Frontal cortex (tissue), 4 donors: Measurements from ENCODE around the gene KRTAP19-2. TPM values are rescaled to one million over a fixed set of nuclear protein-coding genes. Genes with fewer than 3 reads are reported as not detected.
"Not testable (repeated sequence)": the region's sequence is repeated elsewhere in the genome, so short reads cannot be mapped to it uniquely, and the experiment has no call there.

ENCODE experiments used
- DNase-seq, 2 donors: peaks; one replicate each; pipeline ENCODE4 v3.0.0; 2012; ENCODE audit warnings: low spot score in 2 of 2
- FAIRE-seq: peaks from 2 replicates; lab custom pipeline; 2012; peaks lifted over from hg19 to GRCh38; lab: Jason Lieb, UNC
- total RNA-seq: library from RNA; depleted of rRNA; stranded (reverse); fragments of >200 nt; gene quantifications from one replicate; pipeline ENCODE4 v1.2.3, GENCODE V29; 2014
- donor health status: control.
- donor health status: control.
- donor health status: control.

The KRTAP19-2 gene, protein sequence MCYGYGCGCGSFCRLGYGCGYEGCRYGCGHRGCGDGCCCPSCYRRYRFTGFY
- total RNA-seq: not detected

DNA sequence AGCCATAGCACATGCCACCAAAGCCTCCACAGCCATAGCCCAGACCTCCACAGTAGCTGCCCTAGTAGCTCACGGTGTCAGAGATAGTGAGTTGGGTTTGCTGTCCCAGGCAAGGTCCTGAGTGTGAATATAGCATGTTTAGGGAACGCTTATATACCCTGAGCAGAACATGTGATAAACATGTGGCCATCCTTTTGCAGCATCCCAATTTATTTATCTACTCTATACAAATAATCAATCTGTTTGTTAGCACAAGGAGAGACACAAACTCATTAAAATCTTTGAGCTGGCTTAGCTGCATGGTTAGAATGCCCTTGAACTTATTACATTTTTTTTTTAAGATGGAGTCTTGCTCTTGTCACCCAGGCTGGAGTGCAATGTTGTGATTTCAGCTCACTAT is at the start of gene KRTAP19-2:
Gene KRTAP19-2 (minus strand): TSS at position 101 of the 400 bp plus-strand sequence. CDS start 88 bp downstream, at position 13.
- no peak for DNase-seq
- FAIRE-seq: no peak

DNA sequence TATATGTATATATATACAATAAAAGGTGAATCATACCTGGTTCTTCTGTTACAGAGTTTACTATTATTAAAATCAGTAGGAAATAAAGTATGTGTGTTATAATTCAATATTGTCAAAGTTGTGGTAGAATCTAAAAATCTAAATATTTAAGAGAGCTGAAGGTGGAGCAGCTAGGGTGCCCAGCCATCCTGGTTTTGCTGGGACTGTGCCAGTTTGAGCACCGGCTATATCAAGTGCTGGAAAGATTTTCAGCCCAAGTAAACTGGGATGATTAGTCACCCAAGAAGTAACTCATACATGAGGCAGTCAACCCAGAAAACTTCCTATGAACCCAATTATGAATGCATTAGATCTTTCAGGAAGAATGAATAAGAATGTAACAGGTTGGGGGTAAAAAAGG is 31.6 kb upstream of the KRTAP19-2 start:
- FAIRE-seq: no peak
- DNase-seq: no peak

DNA sequence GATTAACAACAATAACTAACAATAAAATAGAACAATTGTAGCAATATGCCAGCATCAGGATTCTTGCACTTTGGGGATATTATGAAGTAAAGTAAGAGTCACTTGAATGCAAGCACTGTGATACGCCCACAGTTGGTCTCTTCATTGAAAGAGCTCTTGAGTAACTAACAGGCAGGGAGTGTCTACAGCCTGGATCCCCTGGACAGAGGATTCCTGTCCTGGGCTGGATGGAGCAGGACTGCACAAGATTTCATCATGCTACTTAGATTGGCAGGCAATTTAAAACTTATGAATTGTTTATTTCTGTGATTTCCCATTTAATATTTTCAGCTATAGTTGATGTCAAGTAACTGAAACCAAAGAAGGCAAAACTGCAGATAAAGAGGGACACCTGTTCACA is 28.4 kb upstream of the KRTAP19-2 start:
- no peak for FAIRE-seq

DNA sequence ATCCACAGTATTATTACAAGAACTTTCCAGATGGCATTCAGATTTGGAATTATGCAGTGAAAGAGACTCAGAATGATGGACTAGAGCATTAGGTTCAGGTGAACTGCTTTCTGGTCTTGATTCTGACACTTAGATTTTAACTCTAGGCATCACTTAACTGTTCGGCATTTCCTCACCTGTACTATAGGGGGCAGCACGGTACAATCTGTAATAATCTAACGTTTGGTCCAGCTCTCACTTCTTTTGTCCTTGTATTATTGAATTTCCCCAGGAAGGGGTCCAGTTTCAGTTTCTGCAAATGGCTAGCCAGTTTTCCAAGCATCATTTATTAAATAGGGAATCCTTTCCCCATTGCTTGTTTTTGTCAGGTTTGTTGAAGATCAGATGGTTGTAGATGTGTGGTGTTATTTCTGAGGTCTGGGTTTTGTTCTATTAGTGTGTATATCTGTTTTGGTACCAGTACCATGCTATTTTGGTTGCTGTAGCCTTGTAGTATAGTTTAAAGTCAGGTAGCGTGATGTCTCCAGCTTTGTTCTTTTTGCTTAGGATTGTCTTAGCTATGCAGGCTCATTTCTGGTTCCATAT is 18.5 kb upstream of the KRTAP19-2 start:
- DNase-seq, FAIRE-seq: not testable (repeated sequence)

More for the DNA sequence above, 28.4 kb upstream of the KRTAP19-2 start:
- DNase-seq: no peak

DNA sequence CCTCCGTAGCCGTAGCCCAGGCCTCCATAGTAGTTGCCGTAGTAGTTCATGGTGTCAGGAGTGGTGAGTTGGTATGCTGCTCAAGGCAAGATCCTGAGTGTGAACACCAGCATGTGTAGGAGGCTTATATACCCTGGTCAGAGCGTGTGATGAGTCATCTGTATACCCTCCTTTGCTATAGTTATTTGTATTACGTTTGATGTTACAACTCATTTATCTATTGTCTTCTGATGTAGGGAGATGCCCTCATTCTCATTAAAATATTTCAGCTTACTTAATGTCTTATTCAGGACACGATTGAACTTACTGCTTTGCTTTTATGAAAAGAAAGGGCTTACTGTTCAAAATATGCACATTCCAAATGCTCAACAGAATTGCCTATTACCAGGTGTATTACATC is 14.8 kb upstream of the KRTAP19-2 start, which contains the start of gene KRTAP19-5:
Gene KRTAP19-5 (minus strand): TSS at position 101 of the 400 bp plus-strand sequence. CDS start 51 bp downstream, at position 50.
- no peak for FAIRE-seq
- no peak for DNase-seq

DNA sequence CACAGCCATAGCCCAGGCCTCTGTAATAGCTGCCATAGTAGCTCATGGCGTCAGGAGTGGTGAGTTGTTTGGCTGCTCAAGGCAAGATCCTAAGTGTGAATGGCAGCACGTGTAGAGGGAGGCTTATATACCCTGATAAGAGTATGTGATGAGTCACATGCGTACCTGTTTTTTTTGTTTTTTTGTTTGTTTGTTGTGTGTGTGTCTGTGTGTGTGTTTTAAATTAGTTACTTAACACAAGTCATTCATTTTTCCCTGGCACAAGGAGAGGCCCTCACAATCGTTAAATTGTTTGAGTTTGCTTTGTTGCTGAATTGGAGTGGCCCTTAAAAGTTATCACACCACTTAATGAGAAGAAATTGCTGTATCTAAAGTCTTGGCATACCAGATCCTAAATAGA is 9.8 kb upstream of the KRTAP19-2 start, which contains the start of gene KRTAP19-4:
Gene KRTAP19-4 (minus strand): TSS at position 101 of the 400 bp plus-strand sequence. CDS start 55 bp downstream, at position 46.
- DNase-seq (no peak), FAIRE-seq (no peak)

DNA sequence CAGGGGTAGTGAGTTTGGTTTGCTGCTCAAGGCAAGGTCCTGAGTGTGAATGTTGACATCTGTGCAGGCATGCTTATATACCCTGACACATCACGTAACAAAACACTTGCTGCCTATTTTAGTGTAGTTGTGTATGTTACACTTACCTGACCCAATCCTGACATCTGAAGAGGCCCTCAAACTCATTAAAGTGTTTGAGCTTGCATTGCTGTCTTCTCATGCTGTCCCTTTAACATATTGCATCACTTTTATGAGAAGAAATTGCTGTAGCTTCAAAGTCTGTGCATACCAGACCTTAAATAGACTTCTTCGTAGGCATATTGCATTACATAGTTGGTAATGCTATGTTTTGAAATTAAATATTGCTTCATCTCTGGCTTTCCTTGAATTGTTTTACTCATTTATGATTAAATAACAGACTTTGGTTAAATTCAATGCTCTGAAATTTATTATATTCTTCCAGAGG is 4.8 kb upstream of the KRTAP19-2 start, which contains the start of gene KRTAP19-3:
Gene KRTAP19-3 (minus strand): TSS at position 51 of the 466 bp plus-strand sequence. CDS start 56 bp downstream, outside the sequence.
- no peak for DNase-seq
- no peak for FAIRE-seq

DNA sequence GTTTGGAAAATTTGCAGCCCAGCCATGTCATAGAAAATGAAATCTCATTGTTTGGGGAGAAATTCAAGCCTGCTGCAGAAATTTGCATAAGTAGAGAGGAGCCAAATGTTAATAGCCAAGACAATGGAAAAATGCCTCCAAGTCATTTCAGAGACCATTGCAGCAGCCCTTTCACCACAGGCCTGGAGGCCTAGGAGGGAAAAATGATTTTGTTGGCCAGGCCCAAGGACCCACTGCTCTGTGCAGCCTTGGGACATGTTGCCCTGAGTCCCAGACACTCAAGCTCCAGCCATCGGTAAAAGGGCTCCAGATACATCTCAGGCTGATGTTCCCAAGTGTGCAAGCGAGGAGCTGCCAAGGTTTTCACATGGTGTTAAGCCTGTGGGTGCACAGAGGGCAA is 1.1 kb downstream of the KRTAP19-2 start:
- FAIRE-seq (no peak), DNase-seq (no peak)

DNA sequence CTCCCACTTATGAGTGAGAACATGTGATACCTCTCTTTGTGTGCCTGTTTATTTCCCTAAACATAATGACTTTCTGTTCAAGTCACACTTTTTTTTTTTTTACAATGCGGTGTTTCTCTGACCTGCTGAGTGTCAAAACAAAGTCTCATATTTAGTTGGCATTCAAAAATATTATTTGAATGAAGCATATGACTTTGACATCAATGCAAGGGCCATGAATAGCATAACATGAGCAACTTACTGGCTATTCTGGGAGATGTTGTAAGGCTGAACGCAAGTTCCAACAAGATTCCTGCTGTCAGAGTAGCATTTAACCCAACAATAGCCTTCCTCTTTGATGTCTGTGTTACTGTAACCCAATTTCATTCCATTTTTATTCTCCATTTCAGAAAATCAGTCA is 5.1 kb downstream of the KRTAP19-2 start:
- FAIRE-seq: no peak
- no peak for DNase-seq

DNA sequence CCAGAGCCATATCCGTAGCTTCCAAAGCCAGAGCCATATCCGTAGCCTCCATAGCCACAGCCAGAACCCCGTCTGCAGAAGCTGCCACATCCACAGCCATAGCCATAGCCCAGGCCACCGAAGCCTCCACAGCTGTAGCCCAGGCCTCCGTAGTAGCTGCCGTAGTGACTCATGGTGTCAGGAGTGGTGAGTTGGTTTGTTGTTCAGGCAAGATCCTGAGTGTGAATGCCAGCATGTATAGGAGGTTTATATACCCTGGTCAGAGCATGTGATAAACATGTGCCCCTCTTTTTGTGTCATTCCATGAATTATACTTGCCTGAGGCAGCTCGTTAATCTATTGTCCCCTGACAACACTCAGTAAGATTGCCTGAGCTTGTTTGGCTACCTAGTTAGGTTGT is 7.1 kb downstream of the KRTAP19-2 start, which contains the start of gene KRTAP19-1:
Gene KRTAP19-1 (minus strand): TSS at position 223 of the 400 bp plus-strand sequence. CDS start 50 bp downstream, at position 173.
- DNase-seq (no peak), FAIRE-seq (no peak)

DNA sequence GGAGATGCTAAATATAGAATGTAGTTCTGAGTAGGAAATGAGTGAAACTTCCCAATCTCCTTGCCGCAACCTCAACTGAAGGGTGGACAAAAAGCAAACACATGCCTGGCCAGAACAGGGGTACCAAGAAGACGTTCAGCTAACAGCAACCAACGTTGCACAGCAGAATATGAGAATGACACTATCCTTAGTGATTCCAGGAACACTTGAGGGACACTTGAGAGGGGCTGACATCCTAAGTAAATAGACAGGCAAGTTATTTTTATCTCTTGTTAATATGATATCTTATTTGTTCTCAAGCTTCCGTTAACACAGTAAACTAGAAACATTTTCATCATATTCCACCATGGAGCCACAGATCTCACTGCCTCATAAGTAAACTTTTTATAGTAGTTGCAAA is 8.0 kb downstream of the KRTAP19-2 start:
- DNase-seq (no peak), FAIRE-seq (no peak)

DNA sequence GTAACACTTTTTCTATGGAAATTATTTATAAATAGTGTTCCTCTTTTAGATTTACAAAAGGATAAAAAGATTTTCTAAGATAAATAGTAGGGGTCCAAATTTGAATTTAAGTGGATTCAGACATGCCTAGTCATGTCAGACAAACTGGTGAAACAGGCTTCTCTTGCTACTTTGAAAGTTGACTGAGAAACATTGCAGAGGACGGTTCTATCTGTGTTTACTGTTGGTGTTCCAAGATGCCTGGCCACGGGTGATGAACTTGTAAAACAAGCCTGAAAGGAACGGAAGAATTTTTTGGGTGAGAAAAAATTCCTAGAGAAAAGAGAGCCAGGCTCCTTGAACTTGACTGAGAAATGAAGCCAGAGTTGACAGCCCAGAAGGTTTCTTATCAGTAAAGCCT is 9.2 kb downstream of the KRTAP19-2 start:
- FAIRE-seq: no peak
- no peak for DNase-seq

DNA sequence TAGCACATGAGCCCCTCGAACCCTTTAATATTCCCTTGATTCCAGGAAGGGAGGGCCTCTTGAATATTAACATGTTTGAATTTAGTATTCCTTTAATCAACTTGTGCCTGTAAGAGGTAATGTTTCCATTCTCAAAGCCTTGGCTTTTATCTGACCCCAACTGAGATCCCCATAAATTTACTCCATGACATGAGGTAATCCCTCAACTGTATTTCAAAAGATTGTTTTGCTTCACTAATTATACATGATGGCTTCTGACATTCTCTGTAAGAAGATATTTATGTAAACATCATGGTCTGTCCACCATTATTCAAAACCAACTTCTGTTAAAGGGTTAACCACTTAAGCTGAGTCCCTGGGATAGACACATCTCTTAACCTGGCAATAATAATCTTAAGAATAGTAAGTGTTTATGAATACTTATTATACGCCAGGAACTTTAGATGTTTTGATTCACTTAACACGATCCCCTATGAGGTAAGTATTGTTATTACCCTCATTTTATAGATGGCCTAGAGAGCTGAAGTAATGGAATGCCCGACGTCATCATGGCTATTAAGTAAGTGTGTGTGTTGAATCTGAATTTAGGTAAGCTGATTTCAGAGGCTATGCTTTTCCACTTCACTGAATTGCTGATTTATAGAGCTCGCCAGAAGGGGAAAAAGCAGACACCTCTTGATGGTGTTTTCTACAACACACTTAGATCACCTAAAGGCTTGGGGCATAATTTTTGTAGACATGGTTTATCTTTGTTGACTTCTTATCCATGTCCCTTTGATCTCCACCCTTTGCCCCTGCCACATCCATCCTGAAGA is 18.1 kb downstream of the KRTAP19-2 start:
- no peak for FAIRE-seq
- no peak for DNase-seq

DNA sequence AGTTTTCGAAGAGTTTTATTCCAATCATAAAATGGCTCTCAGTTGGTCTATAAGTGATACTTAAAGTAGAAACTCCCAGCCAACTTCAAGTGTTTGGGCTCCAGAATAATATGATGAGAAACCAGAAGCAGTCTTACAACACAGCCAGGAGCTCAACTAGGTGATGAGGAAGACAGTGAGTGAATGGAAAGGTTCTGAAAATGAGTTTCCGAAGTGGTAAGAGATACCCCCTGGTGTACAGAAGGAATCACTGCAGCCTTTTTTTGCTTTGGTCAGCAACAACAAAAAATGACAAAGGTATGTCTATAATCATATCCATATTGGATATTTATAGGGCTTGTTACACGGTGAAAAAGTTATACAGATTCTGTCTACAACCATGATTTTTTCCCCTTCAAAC is 23.5 kb downstream of the KRTAP19-2 start:
- FAIRE-seq (no peak), DNase-seq (no peak)

DNA sequence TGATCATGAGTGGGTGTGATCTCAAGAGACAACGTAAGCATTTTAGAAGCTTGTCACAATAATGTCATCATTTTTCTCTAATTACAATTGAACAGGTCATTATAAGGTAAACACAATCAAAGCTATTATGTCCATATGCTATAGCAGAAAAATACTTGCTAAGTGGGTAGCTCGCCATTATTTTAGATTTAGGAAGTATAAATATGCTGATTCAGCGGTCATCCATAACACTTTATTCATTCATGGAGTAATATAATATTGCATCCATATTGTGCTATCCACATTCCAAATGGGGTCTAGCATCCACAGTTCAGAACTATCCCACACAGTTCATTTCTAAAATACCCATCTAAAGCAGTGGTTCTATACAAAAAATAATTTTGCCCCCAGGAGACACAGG is 38.7 kb downstream of the KRTAP19-2 start:
- no peak for FAIRE-seq

DNA sequence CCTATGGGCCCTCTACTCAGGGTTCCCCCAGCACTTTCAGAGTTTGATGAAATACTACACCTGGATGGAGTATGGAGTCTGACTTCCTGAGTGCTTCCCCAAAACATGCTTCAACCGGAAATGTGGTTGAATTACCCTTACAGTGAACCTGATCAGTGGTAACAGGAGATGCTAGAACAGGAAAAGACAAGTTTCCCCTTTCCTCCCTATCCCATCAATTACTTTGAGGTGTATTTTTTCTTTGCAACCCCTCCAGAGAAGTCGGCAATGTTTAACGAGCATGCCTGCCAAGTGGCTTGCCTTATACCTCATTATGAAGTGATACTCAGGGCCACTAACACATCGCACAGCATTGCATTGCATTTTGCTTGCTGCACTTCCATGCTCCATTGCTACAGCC is 40.2 kb downstream of the KRTAP19-2 start:
- FAIRE-seq: no peak
- no peak for DNase-seq

More for the DNA sequence above, 38.7 kb downstream of the KRTAP19-2 start:
- DNase-seq: no peak

DNA sequence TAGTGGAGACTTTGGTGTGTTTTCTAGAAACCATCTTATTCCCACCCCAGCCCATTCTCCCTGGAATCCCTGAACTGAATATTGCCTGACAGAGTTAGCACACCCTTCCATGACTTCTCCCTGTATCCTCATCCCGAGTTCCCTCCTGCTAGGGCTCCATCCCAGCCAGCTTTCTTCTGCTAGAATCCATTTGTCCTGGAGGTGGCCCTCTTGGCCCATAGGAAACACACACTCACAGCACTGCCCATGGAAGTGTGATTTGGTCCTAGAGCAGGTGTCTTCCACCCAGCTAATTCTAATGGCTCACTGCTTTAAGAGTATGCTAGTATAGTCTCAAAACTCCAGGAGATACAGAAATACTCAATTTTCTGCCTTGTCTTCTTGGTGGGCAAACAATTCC is 43.0 kb downstream of the KRTAP19-2 start:
- DNase-seq (no peak), FAIRE-seq (no peak)

DNA sequence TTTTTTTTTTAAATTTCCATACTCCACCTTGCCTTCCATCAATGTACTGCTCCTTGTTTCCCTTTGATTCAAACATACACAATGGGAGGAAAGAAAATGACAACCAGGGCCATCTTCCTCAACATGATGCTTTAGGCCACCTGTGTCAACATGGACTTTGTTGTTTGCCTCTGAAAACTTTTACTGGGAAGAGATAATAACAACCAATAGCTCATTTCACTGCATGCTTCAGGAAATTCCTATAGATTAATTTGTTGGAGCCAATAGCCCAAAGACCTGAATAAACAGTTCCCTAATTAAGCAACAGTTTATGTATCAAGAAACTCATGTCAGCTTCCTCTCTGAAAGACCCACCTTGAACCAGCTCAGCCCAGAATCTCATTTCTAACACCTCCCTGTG is 44.0 kb downstream of the KRTAP19-2 start:
- no peak for DNase-seq
- no peak for FAIRE-seq

DNA sequence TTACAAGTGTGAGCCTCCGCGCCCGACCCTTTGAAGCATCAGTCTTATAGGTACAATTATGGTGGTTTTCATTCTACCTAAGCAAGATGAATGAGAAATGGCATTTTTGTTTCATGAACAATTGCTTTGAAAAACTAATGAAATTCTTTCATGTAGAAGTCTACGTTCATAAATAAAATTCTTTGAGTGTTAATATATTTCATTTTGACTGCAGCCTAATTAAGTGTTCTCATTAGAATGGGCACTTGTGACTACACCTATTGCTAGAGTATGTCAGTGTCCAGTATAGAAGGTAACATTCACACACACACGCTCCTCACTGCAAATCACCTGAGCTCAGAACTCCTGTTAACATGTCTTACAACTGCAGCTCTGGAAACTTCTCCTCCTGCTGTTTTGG is 47.3 kb downstream of the KRTAP19-2 start, which contains the start of gene KRTAP15-1:
Gene KRTAP15-1 (plus strand): TSS at position 301 of the 400 bp plus-strand sequence. CDS start 53 bp downstream, at position 354.
- FAIRE-seq: no peak
- no peak for DNase-seq
